Transverse colon (tissue), 4 donors: ENCODE data around the gene UNC5C. TPM values are rescaled to one million over a fixed set of nuclear protein-coding genes. Genes with fewer than 3 reads are reported as not detected.

Experiments used
- DNase-seq: peaks from one replicate; pipeline ENCODE4 v3.0.0-alpha.2; 2019
- H3K27ac ChIP-seq, 4 donors: fragments of 200-600 bp; sonication (generic); 2 replicates each; pipeline ENCODE4 v1.5.1; 2016 to 2018; ENCODE audit warnings: inconsistent platforms in 4 of 4
- H3K27me3 ChIP-seq: fragments of 200-600 bp; sonication (generic); 2 replicates; pipeline ENCODE4 v1.5.1; 2017; ENCODE audit warnings: inconsistent platforms
- H3K36me3 ChIP-seq, 4 donors: fragments of 200-600 bp; sonication (generic); 2 replicates each; pipeline ENCODE4 v1.5.1; 2017 to 2019; ENCODE audit warnings: inconsistent platforms in 4 of 4
- H3K4me1 ChIP-seq, 4 donors: fragments of 200-600 bp; sonication (generic); 2 replicates each; pipeline ENCODE4 v1.5.1; 2017 to 2020; ENCODE audit warnings: inconsistent platforms in 4 of 4
- H3K4me3 ChIP-seq, 4 donors: fragments of 200-600 bp; sonication (generic); 1 replicate in 1 of 4; 2 replicates in 3 of 4; pipeline versions ENCODE4 v1.5.1 to v1.6.1; 2017 to 2019; ENCODE audit warnings: inconsistent platforms in 4 of 4
- H3K9me3 ChIP-seq, 2 donors: fragments of 200-600 bp; sonication (generic); 2 replicates each; pipeline ENCODE4 v1.5.1; 2017 to 2019; ENCODE audit warnings: inconsistent platforms in 2 of 2
- EP300 ChIP-seq: sonication (generic); formaldehyde crosslinking; IDR thresholded peaks from one replicate; pipeline ENCODE4 v1.6.1; 2017; ENCODE audit warnings: antibody characterized with exemption, low read depth
- POLR2A ChIP-seq: fragments of 450-650 bp; IDR thresholded peaks from one replicate; pipeline ENCODE4 v1.6.1; 2016; ENCODE audit warnings: antibody characterized with exemption, mild to moderate bottlenecking, moderate library complexity
- POLR2AphosphoS5 ChIP-seq, 3 donors: sonication (generic); formaldehyde crosslinking; IDR thresholded peaks; one replicate each; pipeline ENCODE4 v1.6.1; 2016; ENCODE audit warnings: antibody characterized with exemption in 3 of 3
- WGBS, 2 donors: methylation state at CpG; one replicate each; pipeline ENCODE4 v1.1.5; 2018; ENCODE audit warnings: low coverage in 1 of 2; 5-methylcytosine and 5-hydroxymethylcytosine counted together
- in situ Hi-C, 4 donors: fragments of 200-750 bp; cut with MboI; loops; one replicate each; pipeline versions ENCODE4 v1.15.0 to v1.15.1; 2017; ENCODE audit warnings: low sequenced_read_pairs in 3 of 4, low pct_ligation_motif_present in 1 of 4, low pct_unique_long_range_greater_than_20kb in 1 of 4
- intact Hi-C: fragments of 100-400 bp; cut with DNase I; formaldehyde crosslinking; loops from one replicate; pipeline ENCODE4 v1.15.1; 2023; ENCODE audit warnings: low total_unique reads
- total RNA-seq, 4 donors: library from RNA; depleted of rRNA; stranded (reverse); fragments of >200 nt; gene quantifications; one replicate each; pipeline ENCODE4 v1.1.0, GENCODE V29; 2016
- TF ChIP-seq, protein P1 (sequence below), 5 experiments: fragments of 200-600 bp in 3 of 5; fragments of 450-650 bp in 2 of 5; sonication (generic) in 3 of 5; IDR thresholded peaks; 1 replicate in 2 of 5; 2 replicates in 3 of 5; pipeline ENCODE4 v1.5.1; 2016 to 2017; ENCODE audit warnings: antibody characterized with exemption in 5 of 5, inconsistent platforms in 3 of 5, mild to moderate bottlenecking in 2 of 5, moderate library complexity in 1 of 5

The UNC5C gene
- total RNA-seq, 4 donors from 2014 or later, result 4.5 to 6.8 (median 4.8) TPM

DNA sequence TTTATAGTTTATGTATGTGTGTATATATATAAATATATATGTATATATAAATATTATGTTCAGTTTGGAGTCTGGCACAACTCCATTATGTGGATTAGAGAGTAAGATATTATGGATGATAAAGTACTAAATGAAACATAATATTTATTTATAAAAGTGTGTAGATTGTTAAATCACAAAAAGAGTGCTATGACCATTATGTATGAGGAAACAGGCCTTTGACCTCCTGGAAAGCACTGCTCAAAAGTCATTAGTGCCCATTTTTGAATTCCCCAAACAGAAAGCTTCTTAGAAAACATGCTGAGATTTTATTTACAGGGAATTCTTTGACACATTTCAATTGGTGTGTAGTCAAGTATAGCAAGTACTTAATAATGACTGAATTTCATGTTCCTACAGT lies 391.2 kb downstream of the UNC5C start:
- peaks cover 0 to 3% (median 0%) of the 10 kb centered on the region in 4 donors for H3K4me1 ChIP-seq
- no peak overlapping the region for H3K4me3 ChIP-seq
- in situ Hi-C loops (no loop called here), intact Hi-C loops (no loop called here)
- H3K27me3 ChIP-seq, result no peaks in the 10 kb centered on the region
- H3K27ac ChIP-seq, result no peak overlapping the region
- TF ChIP-seq POLR2A (no peak), EP300 (no peak), POLR2AphosphoS5 (IDR thresholded peaks at IDR 0.05) (no peak)
- TF ChIP-seq, protein P1, sequence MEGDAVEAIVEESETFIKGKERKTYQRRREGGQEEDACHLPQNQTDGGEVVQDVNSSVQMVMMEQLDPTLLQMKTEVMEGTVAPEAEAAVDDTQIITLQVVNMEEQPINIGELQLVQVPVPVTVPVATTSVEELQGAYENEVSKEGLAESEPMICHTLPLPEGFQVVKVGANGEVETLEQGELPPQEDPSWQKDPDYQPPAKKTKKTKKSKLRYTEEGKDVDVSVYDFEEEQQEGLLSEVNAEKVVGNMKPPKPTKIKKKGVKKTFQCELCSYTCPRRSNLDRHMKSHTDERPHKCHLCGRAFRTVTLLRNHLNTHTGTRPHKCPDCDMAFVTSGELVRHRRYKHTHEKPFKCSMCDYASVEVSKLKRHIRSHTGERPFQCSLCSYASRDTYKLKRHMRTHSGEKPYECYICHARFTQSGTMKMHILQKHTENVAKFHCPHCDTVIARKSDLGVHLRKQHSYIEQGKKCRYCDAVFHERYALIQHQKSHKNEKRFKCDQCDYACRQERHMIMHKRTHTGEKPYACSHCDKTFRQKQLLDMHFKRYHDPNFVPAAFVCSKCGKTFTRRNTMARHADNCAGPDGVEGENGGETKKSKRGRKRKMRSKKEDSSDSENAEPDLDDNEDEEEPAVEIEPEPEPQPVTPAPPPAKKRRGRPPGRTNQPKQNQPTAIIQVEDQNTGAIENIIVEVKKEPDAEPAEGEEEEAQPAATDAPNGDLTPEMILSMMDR (IDR thresholded peaks at IDR 0.05), result no peak
- H3K9me3 ChIP-seq, result no peaks in the 10 kb centered on the region
- no peak for DNase-seq
- H3K36me3 ChIP-seq, result no peaks in the 10 kb centered on the region

DNA sequence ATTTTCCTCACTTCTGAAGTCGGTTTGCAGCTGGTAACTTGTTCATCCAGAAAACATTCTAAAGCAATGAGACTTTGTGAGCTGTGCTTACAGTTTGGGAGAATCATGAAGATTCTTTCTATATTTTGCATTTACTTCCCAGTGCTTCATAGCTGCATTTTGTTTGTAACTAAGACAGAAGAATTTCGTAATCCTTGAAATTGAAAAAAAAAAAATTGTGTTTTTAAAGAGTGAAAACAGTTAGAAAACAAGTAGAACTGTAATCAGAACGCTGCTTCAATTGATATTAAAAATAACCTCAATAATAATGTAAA lies 392.4 kb downstream of the UNC5C start:
- Histone ChIP-seq H3K27ac (no peak overlapping the region), H3K9me3 (no peaks in the 10 kb centered on the region), H3K27me3 (no peaks in the 10 kb centered on the region), H3K4me3 (no peak overlapping the region), H3K36me3 (no peaks in the 10 kb centered on the region), H3K4me1 (peaks cover 0 to 3% (median 0%) of the 10 kb centered on the region in 4 donors)
- in situ Hi-C loops, result no loop called here
- 35 to 38% methylated on average over 3 of the region's 3 CpGs for WGBS, 2 donors
- intact Hi-C loops, result no loop called here
- TF ChIP-seq EP300, result no peak
- TF ChIP-seq, protein P1 (IDR thresholded peaks at IDR 0.05), result no peak
- no peak for TF ChIP-seq POLR2AphosphoS5 (IDR thresholded peaks at IDR 0.05)
- no peak for TF ChIP-seq POLR2A
- no peak for DNase-seq

DNA sequence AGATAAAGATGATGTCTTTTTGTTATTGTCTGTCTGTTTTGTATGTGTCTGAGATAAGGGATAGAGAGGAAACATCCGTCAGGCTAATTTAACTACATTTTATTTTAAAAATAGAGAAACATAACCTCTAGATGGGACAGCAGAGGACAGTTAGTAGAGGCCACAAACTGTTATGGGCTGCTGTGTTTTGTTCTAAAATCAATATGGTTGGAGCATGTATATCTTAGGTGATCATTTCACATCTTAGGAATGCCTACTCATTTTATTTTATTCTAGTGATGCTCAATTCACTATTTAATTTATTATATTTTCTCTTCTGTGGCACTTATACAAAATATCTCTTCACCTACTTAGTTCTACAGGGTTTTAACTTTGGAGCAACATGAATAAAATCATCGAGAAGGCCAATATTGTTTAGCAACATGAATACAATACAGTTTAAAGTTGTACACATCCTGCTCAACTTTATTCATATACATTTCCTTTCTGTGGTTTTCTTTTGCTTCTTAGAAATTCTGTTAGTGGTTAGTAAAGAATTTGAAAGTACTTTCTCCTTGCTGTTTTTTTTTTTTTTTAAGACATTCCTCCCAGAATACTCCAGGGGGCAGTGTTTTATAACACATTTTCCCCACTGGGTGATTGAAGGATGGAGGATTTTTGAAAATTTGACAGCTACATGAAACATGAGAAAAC lies 392.9 kb downstream of the UNC5C start:
- Histone ChIP-seq H3K9me3 (no peaks in the 10 kb centered on the region), H3K4me1 (peaks cover 0 to 3% (median 0%) of the 10 kb centered on the region in 4 donors), H3K4me3 (no peak overlapping the region), H3K36me3 (no peaks in the 10 kb centered on the region), H3K27me3 (no peaks in the 10 kb centered on the region), H3K27ac (no peak overlapping the region)
- in situ Hi-C loops, result no loop called here
- intact Hi-C loops, result no loop called here
- WGBS, 2 donors, result 71 to 86% methylated on average over 2 of the region's 2 CpGs
- TF ChIP-seq POLR2A, result no peak
- TF ChIP-seq POLR2AphosphoS5 (IDR thresholded peaks at IDR 0.05), result no peak
- TF ChIP-seq, protein P1 (IDR thresholded peaks at IDR 0.05), result peak; percentile 27 to 53 (median 44)
- DNase-seq, result no peak

DNA sequence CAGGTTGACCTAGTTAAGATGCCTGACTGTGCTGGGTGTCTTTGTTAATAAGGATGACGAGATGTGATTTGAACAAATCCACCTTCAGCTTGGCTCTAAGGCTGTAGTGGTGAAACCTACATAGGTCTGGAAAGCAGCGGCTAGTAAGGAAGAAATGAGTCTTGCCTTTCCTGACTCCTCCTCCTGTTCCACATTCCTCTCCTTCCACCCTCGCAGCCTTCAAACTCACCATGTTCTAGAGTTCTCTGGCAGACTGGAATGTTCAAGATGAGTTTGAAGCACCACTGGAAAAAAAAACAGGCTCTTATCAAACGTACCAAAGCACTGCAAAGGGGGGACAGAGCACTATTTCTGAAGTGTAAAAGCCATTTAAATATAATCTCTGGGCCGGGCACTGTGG lies 395.6 kb downstream of the UNC5C start:
- Histone ChIP-seq H3K27me3 (no peaks in the 10 kb centered on the region), H3K27ac (no peak overlapping the region), H3K36me3 (no peaks in the 10 kb centered on the region), H3K9me3 (no peaks in the 10 kb centered on the region), H3K4me1 (peaks cover 0 to 3% (median 0%) of the 10 kb centered on the region in 4 donors), H3K4me3 (no peak overlapping the region)
- intact Hi-C loops (no loop called here), in situ Hi-C loops (no loop called here)
- WGBS, 2 donors, result 69 to 90% methylated on average over 3 to 5 of the region's 5 CpGs
- no peak for TF ChIP-seq POLR2AphosphoS5 (IDR thresholded peaks at IDR 0.05)
- TF ChIP-seq, protein P1 (IDR thresholded peaks at IDR 0.05), result no peak
- no peak for TF ChIP-seq POLR2A
- TF ChIP-seq EP300, result no peak
- DNase-seq, result no peak
